ENCODE measurements around the gene CFAP45.

The CFAP45 gene

GRCh38 chr1:159873530-159874143 is 26.3 kb downstream of the CFAP45 start:
- no peak for DNase-seq

- DNase-seq, result no peak
Measured at GRCh38 chr1:159872891-159873290, 27.1 kb downstream of the CFAP45 start.

DNA sequence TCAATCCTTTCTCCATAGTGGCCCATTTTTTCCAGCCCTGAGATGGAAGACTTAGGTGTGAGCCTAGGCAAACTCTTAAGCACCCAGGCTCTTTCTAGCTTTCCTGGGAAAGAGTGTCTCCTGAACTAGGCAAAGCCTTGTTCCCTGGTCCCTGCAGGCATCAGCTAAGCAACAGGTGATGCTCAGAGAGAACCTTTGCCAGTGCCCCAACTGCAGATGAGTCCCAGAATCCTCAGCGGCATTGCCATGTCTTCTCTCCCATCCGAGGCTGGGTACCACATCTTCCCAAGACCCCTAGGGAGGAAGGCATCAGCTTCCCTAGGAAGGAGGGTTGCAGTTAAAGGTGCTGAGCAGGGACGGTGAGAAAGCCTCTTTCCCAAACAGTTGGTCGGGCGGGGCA is 29.3 kb downstream of the CFAP45 start:
- DNase-seq, result no peak

- DNase-seq, result no peak
Measured at GRCh38 chr1:159869607-159870006, 30.4 kb downstream of the CFAP45 start.

GRCh38 chr1:159869173-159869572 is 30.8 kb downstream of the CFAP45 start:
- no peak for DNase-seq

DNA sequence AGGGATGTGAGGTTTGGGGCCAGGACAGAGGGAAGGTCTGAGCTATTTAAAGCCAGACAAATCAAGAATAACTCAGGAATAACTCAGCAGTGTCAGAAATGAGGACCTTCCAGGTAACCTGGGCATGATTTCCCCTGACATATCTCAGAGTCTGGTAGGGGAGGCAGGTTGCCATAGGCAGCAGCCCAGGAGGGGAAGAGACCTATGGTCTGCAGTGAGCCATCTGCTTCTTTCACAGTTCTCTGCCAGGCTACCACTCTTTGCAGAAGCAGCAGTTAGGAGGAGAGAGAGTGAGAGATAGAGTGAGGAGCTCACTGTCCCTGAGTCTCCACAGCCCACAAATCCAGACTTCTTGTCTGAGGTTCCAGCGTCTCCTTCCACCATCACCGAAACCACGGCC is 31.2 kb downstream of the CFAP45 start:
- DNase-seq, result no peak

GRCh38 chr1:159867664-159868026 is 32.3 kb downstream of the CFAP45 start:
- DNase-seq, result no peak

DNA sequence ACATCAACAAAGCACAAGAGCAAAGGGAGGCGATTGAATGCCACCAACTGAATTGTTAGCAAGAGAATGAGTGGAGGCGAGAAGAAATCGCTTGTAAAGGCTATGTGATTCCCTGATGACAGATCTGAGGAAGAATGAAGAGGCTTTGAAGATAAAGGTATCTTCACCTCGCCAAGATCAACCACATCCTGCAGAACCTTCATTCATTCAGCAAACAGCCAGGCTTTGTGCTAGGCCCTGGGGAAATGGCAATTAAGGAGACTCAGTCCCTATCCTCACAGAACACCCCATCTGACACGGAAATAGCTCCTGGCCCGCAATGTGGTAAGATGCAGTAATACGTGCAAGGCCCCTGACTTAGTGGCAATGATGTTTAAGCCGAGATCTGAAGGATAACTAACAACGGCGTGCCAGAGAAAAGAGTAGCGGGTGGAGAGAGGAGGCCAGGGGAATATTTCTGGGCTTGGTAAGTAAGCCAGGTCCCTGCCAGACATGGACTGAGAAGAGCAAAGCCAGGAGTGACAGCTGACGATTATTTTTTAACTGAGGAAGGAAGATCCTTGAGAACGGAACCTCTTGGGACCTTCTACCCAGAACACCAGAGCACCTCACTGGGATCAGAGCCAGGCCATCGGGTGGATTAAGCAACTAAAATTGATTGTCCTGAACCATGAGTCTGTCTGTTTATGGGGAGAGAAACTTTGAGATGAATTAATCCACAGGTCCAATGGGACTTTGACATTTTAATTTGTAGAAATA is 32.9 kb downstream of the CFAP45 start:
- no peak for DNase-seq

DNA sequence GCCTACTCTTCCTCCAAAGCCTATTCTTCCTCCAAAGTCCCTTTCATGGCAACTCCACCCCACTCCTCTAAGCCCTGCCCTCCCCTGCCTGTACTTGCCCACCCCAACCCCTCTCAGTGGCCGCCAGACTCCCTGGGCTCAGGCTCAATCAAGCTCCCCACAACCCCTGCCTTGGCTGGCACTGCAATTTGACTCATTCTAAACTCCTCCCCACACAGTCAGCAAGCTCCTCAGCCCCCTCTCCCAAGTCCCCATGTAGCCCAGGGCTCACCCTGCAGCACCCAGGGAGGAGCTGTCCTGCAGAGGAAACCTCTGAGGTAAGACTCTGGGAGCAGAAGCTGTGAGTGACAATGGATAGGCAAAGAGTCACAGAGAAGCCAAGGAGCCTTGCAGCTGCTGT is 33.9 kb downstream of the CFAP45 start:
- DNase-seq, result no peak

- no peak for DNase-seq
Measured at GRCh38 chr1:159864262-159864661, 35.7 kb downstream of the CFAP45 start.

DNA sequence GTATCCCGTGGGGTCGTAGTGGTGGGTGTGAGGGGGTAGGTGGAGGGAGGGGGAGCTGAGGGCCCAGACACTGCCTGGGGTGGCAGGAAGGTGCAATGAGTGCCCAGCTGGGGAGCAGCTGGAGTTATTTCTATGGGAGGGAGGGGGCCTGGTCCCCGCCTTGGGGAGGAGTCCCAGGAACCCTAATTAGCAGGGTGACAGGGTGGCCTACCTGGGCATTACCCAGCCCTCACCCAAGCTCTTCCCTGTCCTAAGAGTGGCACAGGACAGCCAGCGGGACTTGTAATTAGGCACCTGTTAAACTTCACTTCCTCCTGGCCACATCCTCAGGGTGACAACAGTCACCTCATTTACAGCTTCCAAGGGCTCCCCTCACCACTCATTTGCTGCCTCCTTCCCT is 37.4 kb downstream of the CFAP45 start, which contains the start of gene VSIG8:
Gene VSIG8, minus strand, starts transcription at position 101 of the 400 bp plus-strand sequence. CDS start 136 bp downstream, outside the sequence.
- DNase-seq, result no peak

- DNase-seq, result no peak
Measured at GRCh38 chr1:159862031-159862430, 37.9 kb downstream of the CFAP45 start.

GRCh38 chr1:159861218-159861617 is 38.7 kb downstream of the CFAP45 start:
- DNase-seq, result no peak

- no peak for DNase-seq
Measured at GRCh38 chr1:159860456-159860855, 39.5 kb downstream of the CFAP45 start.

DNA sequence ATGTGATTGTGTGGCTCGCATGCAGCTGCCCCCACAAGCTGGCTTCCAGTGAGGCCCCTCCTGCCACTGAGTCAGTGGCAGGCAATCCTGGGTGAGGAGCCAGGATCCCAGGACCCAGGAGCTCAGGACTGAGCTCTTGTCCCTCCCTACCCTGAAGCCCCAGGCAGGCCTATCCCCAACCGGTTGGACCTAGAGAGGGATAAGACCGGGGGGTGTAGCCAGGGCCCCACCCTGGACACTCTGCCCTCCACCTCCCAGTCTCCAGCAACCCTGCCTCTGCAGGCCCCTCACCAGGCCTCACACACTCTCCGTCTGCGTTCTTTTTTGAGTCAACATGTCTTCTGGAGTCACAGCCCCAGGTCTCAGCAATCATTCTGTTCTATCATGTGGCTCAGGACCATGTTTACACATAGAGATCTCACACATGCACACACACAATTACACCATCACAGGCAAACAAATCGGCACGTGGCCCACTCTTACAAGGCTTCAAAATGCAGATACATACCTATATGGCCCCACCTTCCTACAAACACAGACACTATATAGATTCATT is 40.1 kb downstream of the CFAP45 start:
- DNase-seq, result no peak

DNA sequence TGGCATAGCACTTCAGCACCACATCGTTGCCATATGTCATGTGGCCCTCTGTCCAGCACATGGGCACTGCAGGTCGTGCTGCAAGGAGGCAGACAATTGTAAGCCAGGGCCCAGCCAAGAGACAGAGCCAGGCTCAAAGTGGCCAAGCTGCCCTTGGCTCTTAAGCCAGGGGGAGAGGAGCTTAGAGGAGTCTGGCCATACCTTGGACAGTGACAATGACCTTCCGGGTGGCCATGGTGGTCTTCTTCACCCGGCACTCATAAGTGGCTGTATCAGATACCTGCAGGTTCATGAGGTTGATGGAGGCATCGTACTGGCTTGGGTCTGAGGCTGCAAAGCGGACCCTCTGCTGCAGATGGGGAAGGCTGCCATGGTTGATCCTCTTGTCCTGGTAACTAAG is 42.1 kb downstream of the CFAP45 start:
- no peak for DNase-seq

GRCh38 chr1:159856576-159856975 is 43.4 kb downstream of the CFAP45 start:
- no peak for DNase-seq

- DNase-seq, result no peak
Measured at GRCh38 chr1:159855709-159856108, 44.3 kb downstream of the CFAP45 start.

GRCh38 chr1:159854693-159855192 is 45.2 kb downstream of the CFAP45 start:
- peak; percentile 22 to 70 (median 42) for DNase-seq

DNA sequence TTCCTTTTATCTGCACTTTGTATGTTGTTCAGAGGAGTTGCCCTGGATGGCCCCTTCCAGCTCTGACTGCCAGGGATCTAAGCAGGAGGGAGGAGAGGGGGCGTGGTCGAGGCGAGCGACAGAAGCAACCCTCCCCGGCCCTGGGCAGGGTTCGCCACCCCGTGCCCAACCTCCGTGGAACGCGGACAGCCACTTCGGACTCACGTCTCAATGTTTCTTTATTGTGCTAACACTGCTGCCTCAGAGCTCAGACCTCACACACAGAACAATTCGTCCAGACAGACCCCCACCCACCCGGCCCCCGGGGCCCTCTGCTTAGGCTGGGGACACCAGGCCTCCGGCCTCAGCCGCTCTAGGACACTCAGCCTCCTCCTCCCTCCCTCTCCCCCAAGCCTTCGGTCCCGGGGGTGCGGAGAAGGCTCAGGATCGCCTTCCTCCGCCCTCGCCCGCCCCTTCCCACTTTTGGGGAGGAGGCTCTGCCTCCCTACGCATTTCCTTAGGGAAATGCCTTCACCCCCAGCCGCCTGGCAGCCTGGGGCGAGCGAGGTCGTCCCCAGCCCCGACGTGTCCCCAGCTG is 45.8 kb downstream of the CFAP45 start:
- DNase-seq, result no peak

- DNase-seq, result no peak
Measured at GRCh38 chr1:159853417-159854115, 46.4 kb downstream of the CFAP45 start.

GRCh38 chr1:159851407-159851806 is 48.6 kb downstream of the CFAP45 start:
- no peak for DNase-seq

Data from activated naive CD4-positive, alpha-beta T cell (primary cell).